Measurements from ENCODE around the gene BMPR1B. TPM values are rescaled to one million over a fixed set of nuclear protein-coding genes. Genes with fewer than 3 reads are reported as not detected.

The BMPR1B gene
- total and polyA plus RNA-seq, 2 of the 8 experiments (the other 6 are each of a cell fraction or from before 2014, with no cell fraction given) = 0.14 to 1.1 TPM

GRCh38 chr4:94758141-94758699 lies 465 bp downstream of the BMPR1B start:
- no peak overlapping the region for H3K23ac ChIP-seq (ENCODE audit: insufficient read length)
- H4K5ac ChIP-seq (ENCODE audit: insufficient read length, low read depth, low read length) = no peak overlapping the region
- no peaks in the 10 kb centered on the region for H3K4me1 ChIP-seq (replicated peaks in 1 of 4; ENCODE audit: control insufficient read depth in 3 of 4, insufficient read depth in 4 of 4, low read length in 3 of 4)
- peak overlapping the region; percentile 95 to 97 for H3K4me2 ChIP-seq (ENCODE audit: insufficient read depth in 1 of 2, low read depth in 2 of 2, low read length in 2 of 2)
- H3K27ac ChIP-seq (ENCODE audit: low read depth, low read length) = no peak overlapping the region
- 0% methylated on average over 25 of the region's 69 CpGs; no CpG with 5 or more reads in 1 of the 2 experiments for WGBS, 2 experiments (ENCODE audit: extremely low coverage in 1 of 2, insufficient coverage in 1 of 2, insufficient read length in 1 of 2, insufficient replicate concordance in 2 of 2, low coverage in 1 of 2, low lambda C conversion rate in 2 of 2, missing lambda C conversion rate in 1 of 2)
- ChIA-PET CTCF (ENCODE audit: partially characterized antibody) (interaction anchor here (0.6 to 1.5 kb wide), 3 partner anchors 28 to 192 kb away, joined by 3 read pairs; no protein-coding TSS in a partner anchor), POLR2A (ENCODE audit: partially characterized antibody) (no interaction called here)
- no peak overlapping the region for H2BK5ac ChIP-seq (ENCODE audit: low read depth, low read length)
- no peak overlapping the region for H3K14ac ChIP-seq (ENCODE audit: insufficient read length)
- H3K36me3 ChIP-seq (ENCODE audit: control insufficient read depth in 2 of 4, insufficient read depth in 4 of 4, low read length in 3 of 4) = no peaks in the 10 kb centered on the region
- H3K4ac ChIP-seq (replicated peaks; ENCODE audit: insufficient read length, low read depth, low read length) = no peak overlapping the region
- H2AK5ac ChIP-seq (ENCODE audit: low read depth, low read length) = no peak overlapping the region
- H2BK12ac ChIP-seq (ENCODE audit: low read depth, low read length) = peak overlapping the region; percentile 52; the same call in 1 of the 2 replicates
- H4K20me1 ChIP-seq (replicated peaks in 1 of 2; ENCODE audit: control insufficient read depth in 1 of 2, insufficient read depth in 2 of 2, low read length in 2 of 2) = no peaks in the 10 kb centered on the region
- H2BK15ac ChIP-seq (ENCODE audit: low read length) = no peak overlapping the region; the same call in 1 of the 2 replicates
- DNase-seq (ENCODE audit: low read depth in 1 of 2, low spot score in 2 of 2) = peak in 1 of 2 experiments; percentile 84
- no peak overlapping the region for H2BK120ac ChIP-seq (replicated peaks; ENCODE audit: low read depth, low read length)
- H2BK20ac ChIP-seq (ENCODE audit: low read length) = no peak overlapping the region
- no peaks in the 10 kb centered on the region for H3K79me2 ChIP-seq (ENCODE audit: control insufficient read depth in 1 of 2, insufficient read depth in 2 of 2, low read length in 2 of 2)
- peak overlapping the region in 3 of 4 experiments; percentile 15 to 93 (median 38); a peak in 4 of 7 replicates for H3K9ac ChIP-seq (replicated peaks in 1 of 4; ENCODE audit: extremely low read depth in 1 of 4, low read depth in 3 of 4, low read length in 3 of 4)
- H3K27me3 ChIP-seq (replicated peaks in 1 of 4; ENCODE audit: control insufficient read depth in 3 of 4, extremely low read depth in 1 of 4, insufficient read depth in 3 of 4, low read length in 3 of 4) = peaks cover 1 to 45% (median 22%) of the 10 kb centered on the region in 4 experiments
- no peaks in the 10 kb centered on the region for H3K9me3 ChIP-seq (ENCODE audit: insufficient read depth in 2 of 2, low read depth in 1 of 2, low read length in 1 of 2)
- H3K79me1 ChIP-seq (ENCODE audit: low read depth, low read length) = no peaks in the 10 kb centered on the region
- FAIRE-seq = no peak
- peaks cover 12% of the 10 kb centered on the region for H3K23me2 ChIP-seq (ENCODE audit: low read depth, low read length)
- H3K4me3 ChIP-seq (ENCODE audit: extremely low read depth in 1 of 4, insufficient read depth in 2 of 4, low read depth in 3 of 4, low read length in 4 of 4) = peak overlapping the region; percentile 50 to 66 (median 59)
- H3K18ac ChIP-seq (ENCODE audit: extremely low read depth, low read length) = no peak overlapping the region
- H4K91ac ChIP-seq (replicated peaks; ENCODE audit: insufficient read length, low read length) = no peak overlapping the region
- H4K8ac ChIP-seq (ENCODE audit: extremely low read depth, insufficient read depth, low read length) = peak overlapping the region; percentile 76; the same call in 1 of the 2 replicates
- H3K56ac ChIP-seq (replicated peaks; ENCODE audit: insufficient read length, low read depth, low read length) = no peak overlapping the region
- peak overlapping the region; percentile 83 for H2AFZ ChIP-seq (ENCODE audit: low read length)
- no peak for TF ChIP-seq EZH2 (IDR thresholded peaks at IDR 0.05; ENCODE audit: low read depth, low read length, severe bottlenecking)
- TF ChIP-seq ATF3 (IDR thresholded peaks at IDR 0.05; ENCODE audit: insufficient read depth, low read depth, low read length) = no peak
- no peak for TF ChIP-seq EGR1 (IDR thresholded peaks at IDR 0.05; ENCODE audit: borderline replicate concordance, low read depth, low read length)
- peak; percentile 97 for TF ChIP-seq KDM4A (IDR thresholded peaks at IDR 0.05; ENCODE audit: low read depth, low read length, severe bottlenecking)
- peak; percentile 97 for TF ChIP-seq E2F6 (IDR thresholded peaks at IDR 0.05)
- 0 out of 4 replicates have a peak, but pooled peaks of 1 of the 2 experiments have one; percentile 3 for TF ChIP-seq HDAC2 (IDR thresholded peaks at IDR 0.05; ENCODE audit: borderline replicate concordance in 1 of 2, low read depth in 2 of 2, low read length in 2 of 2)
- no peak for TF ChIP-seq CBX8 (IDR thresholded peaks at IDR 0.05; ENCODE audit: borderline replicate concordance, low read depth, low read length)
- peak in 1 of 2 experiments; percentile 13; a peak in 1 of 3 replicates for TF ChIP-seq POLR2A (IDR thresholded peaks at IDR 0.05; ENCODE audit: control extremely low read depth in 1 of 2, low read depth in 2 of 2, low read length in 2 of 2)
- no peak for TF ChIP-seq RFX5 (IDR thresholded peaks at IDR 0.05; ENCODE audit: borderline replicate concordance, low read depth, low read length)
- no peak for TF ChIP-seq NRF1 (IDR thresholded peaks at IDR 0.05; ENCODE audit: low read depth, low read length)
- TF ChIP-seq KDM1A (IDR thresholded peaks at IDR 0.05; ENCODE audit: borderline replicate concordance, low read length) = no peak

Data from H1 (cell line).